HL-60 (cell line): ENCODE results near the gene LIN7B.
A peak's percentile ranks its signal among the peaks of the same experiment; 100 is the strongest.

ENCODE experiments used
- DNase-seq, 2 experiments: peaks; one replicate each; pipeline ENCODE4 v3.0.0-alpha.2; 2010 to 2020; ENCODE audit warnings: low read depth in 1 of 2, low spot score in 1 of 2
- H3K27ac ChIP-seq: fragments of 250-450 bp; sonication (Bioruptor Pico); replicated peaks from 2 replicates; pipeline ENCODE4 v1.5.1; 2020; ENCODE audit warnings: mild to moderate bottlenecking, moderate library complexity
- H3K27me3 ChIP-seq: fragments of 250-450 bp; sonication (Bioruptor Pico); 2 replicates; pipeline ENCODE4 v1.5.1; 2021; ENCODE audit warnings: mild to moderate bottlenecking, moderate library complexity; ENCODE audit not compliant: insufficient read depth, poor library complexity, severe bottlenecking
- H3K4me3 ChIP-seq: replicated peaks from 2 replicates; pipeline ENCODE4 v1.5.1; 2011; ENCODE audit warnings: mild to moderate bottlenecking, control low read depth, low read length; ENCODE audit not compliant: insufficient read depth
- CTCF ChIP-seq: IDR thresholded peaks from one replicate; pipeline ENCODE4 v1.5.1; 2011; ENCODE audit warnings: low read length, control low read depth, inconsistent platforms; ENCODE audit not compliant: insufficient read depth
- GABPA ChIP-seq: IDR thresholded peaks from 2 replicates; pipeline ENCODE4 v1.6.1; 2012; ENCODE audit warnings: low read depth
- POLR2AphosphoS5 ChIP-seq: IDR thresholded peaks from 2 replicates; pipeline ENCODE4 v1.6.1; 2012; ENCODE audit warnings: low read depth
- REST ChIP-seq: IDR thresholded peaks from 2 replicates; pipeline ENCODE4 v1.6.1; 2012; ENCODE audit warnings: low read depth; ENCODE audit not compliant: insufficient replicate concordance
- SPI1 ChIP-seq: IDR thresholded peaks from 2 replicates; pipeline ENCODE4 v1.6.1; 2012; ENCODE audit warnings: low read depth, mild to moderate bottlenecking, borderline replicate concordance

LIN7B gene

GRCh38 chr19:49092686-49093085, 21.5 kb upstream of the LIN7B start:
- H3K27me3 ChIP-seq: no peaks in the 10 kb centered on the region
- no peak for DNase-seq
- TF ChIP-seq SPI1 (no peak), GABPA (no peak), REST (no peak), CTCF (no peak), POLR2AphosphoS5 (no peak)
- H3K27ac ChIP-seq: no peak overlapping the region
- H3K4me3 ChIP-seq: no peak overlapping the region

- H3K27me3 ChIP-seq: no peaks in the 10 kb centered on the region
- DNase-seq: no peak
- H3K27ac ChIP-seq: no peak overlapping the region
- TF ChIP-seq POLR2AphosphoS5 (peak; percentile 25; the same call in 1 of the 2 replicates), SPI1 (no peak)
- H3K4me3 ChIP-seq: no peak overlapping the region
These were observed 19.4 kb upstream of the LIN7B start for GRCh38 chr19:49094505-49095482.

GRCh38 chr19:49097453-49098288, 16.5 kb upstream of the LIN7B start:
- no peak overlapping the region for H3K27ac ChIP-seq
- no peaks in the 10 kb centered on the region for H3K27me3 ChIP-seq
- H3K4me3 ChIP-seq: no peak overlapping the region
- DNase-seq: peak; percentile 69 to 79
- TF ChIP-seq GABPA (no peak), CTCF (peak; percentile 98)

GRCh38 chr19:49098795-49099194, 15.4 kb upstream of the LIN7B start:
- Histone ChIP-seq H3K4me3 (no peak overlapping the region), H3K27me3 (no peaks in the 10 kb centered on the region), H3K27ac (no peak overlapping the region)
- no peak for DNase-seq
- no peak for TF ChIP-seq GABPA
- no peak for TF ChIP-seq POLR2AphosphoS5
- TF ChIP-seq REST: no peak
- no peak for TF ChIP-seq SPI1
- no peak for TF ChIP-seq CTCF
